ENCODE data around the gene PIEZO1.

Gene PIEZO1

GRCh38 chr16:88769617-88770460, 15.2 kb downstream of the PIEZO1 start:
- in situ Hi-C loops (cut with MboI; ENCODE audit: low sequenced_read_pairs) = no loop called here

- in situ Hi-C loops (cut with MboI; ENCODE audit: low sequenced_read_pairs) = no loop called here
Observed at GRCh38 chr16:88768071-88768783, 16.8 kb downstream of the PIEZO1 start.

GRCh38 chr16:88767546-88768070, 17.4 kb downstream of the PIEZO1 start:
- in situ Hi-C loops (cut with MboI; ENCODE audit: low sequenced_read_pairs) = no loop called here

GRCh38 chr16:88766975-88767374, 18.0 kb downstream of the PIEZO1 start:
- in situ Hi-C loops (cut with MboI; ENCODE audit: low sequenced_read_pairs) = no loop called here

- in situ Hi-C loops (cut with MboI; ENCODE audit: low sequenced_read_pairs) = no loop called here
Observed at GRCh38 chr16:88764913-88765349, 20.1 kb downstream of the PIEZO1 start.

GRCh38 chr16:88764080-88764479, 20.9 kb downstream of the PIEZO1 start:
- in situ Hi-C loops (cut with MboI; ENCODE audit: low sequenced_read_pairs) = no loop called here

- in situ Hi-C loops (cut with MboI; ENCODE audit: low sequenced_read_pairs) = no loop called here
Observed at GRCh38 chr16:88763502-88764053, 21.4 kb downstream of the PIEZO1 start.

- in situ Hi-C loops (cut with MboI; ENCODE audit: low sequenced_read_pairs) = no loop called here
Observed at GRCh38 chr16:88762941-88763340, 22.1 kb downstream of the PIEZO1 start.

GRCh38 chr16:88762258-88762870, 22.7 kb downstream of the PIEZO1 start:
- in situ Hi-C loops (cut with MboI; ENCODE audit: low sequenced_read_pairs) = no loop called here

- in situ Hi-C loops (cut with MboI; ENCODE audit: low sequenced_read_pairs) = no loop called here
Observed at GRCh38 chr16:88761830-88762229, 23.2 kb downstream of the PIEZO1 start.

- in situ Hi-C loops (cut with MboI; ENCODE audit: low sequenced_read_pairs) = no loop called here
Observed at GRCh38 chr16:88761143-88761534, 23.9 kb downstream of the PIEZO1 start.

- in situ Hi-C loops (cut with MboI; ENCODE audit: low sequenced_read_pairs) = no loop called here
Observed at GRCh38 chr16:88760424-88761142, 24.4 kb downstream of the PIEZO1 start.

GRCh38 chr16:88759976-88760350, 25.1 kb downstream of the PIEZO1 start:
- in situ Hi-C loops (cut with MboI; ENCODE audit: low sequenced_read_pairs) = no loop called here

GRCh38 chr16:88759245-88759975, 25.6 kb downstream of the PIEZO1 start:
- in situ Hi-C loops (cut with MboI; ENCODE audit: low sequenced_read_pairs) = no loop called here

- in situ Hi-C loops (cut with MboI; ENCODE audit: low sequenced_read_pairs) = no loop called here
Observed at GRCh38 chr16:88758944-88759244, 26.1 kb downstream of the PIEZO1 start.

- in situ Hi-C loops (cut with MboI; ENCODE audit: low sequenced_read_pairs) = no loop called here
Observed at GRCh38 chr16:88758227-88758943, 26.6 kb downstream of the PIEZO1 start.

GRCh38 chr16:88755745-88756443, 29.1 kb downstream of the PIEZO1 start:
- in situ Hi-C loops (cut with MboI; ENCODE audit: low sequenced_read_pairs) = no loop called here

GRCh38 chr16:88754912-88755744, 29.9 kb downstream of the PIEZO1 start:
- in situ Hi-C loops (cut with MboI; ENCODE audit: low sequenced_read_pairs) = no loop called here

Measured in hTERT RPE-1 (cell line).